Smooth muscle cell (in vitro differentiated cells): Measurements from ENCODE around the gene CLHC1. TPM values are rescaled to one million over a fixed set of nuclear protein-coding genes. Genes with fewer than 3 reads are reported as not detected.

Source experiments
- DNase-seq: peaks from one replicate; lab custom pipeline; 2025; ENCODE audit not compliant: unreplicated experiment; lab: John Stamatoyannopoulos, UW
- H2AFZ ChIP-seq: fragments of 200-600 bp; sonication (generic); 2 replicates; pipeline ENCODE4 v1.6.0; 2016; ENCODE audit warnings: antibody characterized with exemption, low read depth, mild to moderate bottlenecking
- H3F3A ChIP-seq: fragments of 200-600 bp; sonication (generic); 2 replicates; pipeline ENCODE4 v1.6.0; 2017; ENCODE audit warnings: antibody characterized with exemption, low read depth
- H3K27ac ChIP-seq: fragments of 200-600 bp; sonication (generic); 2 replicates; pipeline ENCODE4 v1.5.1; 2016; ENCODE audit warnings: low read depth, mild to moderate bottlenecking
- H3K27me3 ChIP-seq: fragments of 200-600 bp; sonication (generic); 2 replicates; pipeline ENCODE4 v1.6.1; 2016; ENCODE audit warnings: low read depth, mild to moderate bottlenecking
- H3K36me3 ChIP-seq: fragments of 200-600 bp; sonication (generic); 2 replicates; pipeline ENCODE4 v1.5.1; 2016; ENCODE audit warnings: low read depth
- H3K4me1 ChIP-seq: fragments of 200-600 bp; sonication (generic); 2 replicates; pipeline ENCODE4 v1.5.1; 2016; ENCODE audit warnings: low read depth
- H3K4me2 ChIP-seq: fragments of 200-600 bp; sonication (generic); 2 replicates; pipeline ENCODE4 v1.6.0; 2016; ENCODE audit warnings: mild to moderate bottlenecking
- H3K4me3 ChIP-seq: fragments of 200-600 bp; sonication (generic); 2 replicates; pipeline ENCODE4 v1.5.1; 2016; ENCODE audit warnings: mild to moderate bottlenecking
- H3K79me2 ChIP-seq: fragments of 200-600 bp; sonication (generic); 2 replicates; pipeline ENCODE4 v1.6.0; 2016; ENCODE audit warnings: low read depth, mild to moderate bottlenecking
- H3K9ac ChIP-seq: fragments of 200-600 bp; sonication (generic); 2 replicates; pipeline ENCODE4 v1.6.0; 2016; ENCODE audit warnings: low read depth
- H3K9me3 ChIP-seq: fragments of 200-600 bp; sonication (generic); replicated peaks from 2 replicates; pipeline ENCODE4 v1.5.1; 2016; ENCODE audit warnings: low read depth
- H4K20me1 ChIP-seq: fragments of 200-600 bp; sonication (generic); 2 replicates; pipeline ENCODE4 v1.6.0; 2016; ENCODE audit warnings: low read depth
- WGBS: methylation state at CpG from one replicate; pipeline ENCODE4 v1.1.7; 2016; ENCODE audit warnings: low lambda C conversion rate; 5-methylcytosine and 5-hydroxymethylcytosine counted together
- polyA plus RNA-seq: library from polyadenylated mRNA; unstranded; fragments of >200 nt; fragmentation: Nextera tagmentation; extraction: Ambion mirVana; gene quantifications from 2 replicates; pipeline ENCODE4 v1.2.1, GENCODE V29; 2016
- total RNA-seq: library from RNA; depleted of rRNA; stranded (reverse); fragments of >200 nt; gene quantifications from 2 replicates; pipeline ENCODE4 v1.2.3, GENCODE V29; 2014
- TF ChIP-seq, protein P1 (sequence below): fragments of 200-600 bp; sonication (generic); IDR thresholded peaks from 2 replicates; pipeline ENCODE4 v1.5.1; 2017; ENCODE audit warnings: borderline replicate concordance, mild to moderate bottlenecking, antibody characterized with exemption; ENCODE audit not compliant: insufficient read depth, poor library complexity, severe bottlenecking

The CLHC1 gene
- total and polyA plus RNA-seq, 2 experiments from 2014 or later: 10.0 to 14.4 TPM

DNA sequence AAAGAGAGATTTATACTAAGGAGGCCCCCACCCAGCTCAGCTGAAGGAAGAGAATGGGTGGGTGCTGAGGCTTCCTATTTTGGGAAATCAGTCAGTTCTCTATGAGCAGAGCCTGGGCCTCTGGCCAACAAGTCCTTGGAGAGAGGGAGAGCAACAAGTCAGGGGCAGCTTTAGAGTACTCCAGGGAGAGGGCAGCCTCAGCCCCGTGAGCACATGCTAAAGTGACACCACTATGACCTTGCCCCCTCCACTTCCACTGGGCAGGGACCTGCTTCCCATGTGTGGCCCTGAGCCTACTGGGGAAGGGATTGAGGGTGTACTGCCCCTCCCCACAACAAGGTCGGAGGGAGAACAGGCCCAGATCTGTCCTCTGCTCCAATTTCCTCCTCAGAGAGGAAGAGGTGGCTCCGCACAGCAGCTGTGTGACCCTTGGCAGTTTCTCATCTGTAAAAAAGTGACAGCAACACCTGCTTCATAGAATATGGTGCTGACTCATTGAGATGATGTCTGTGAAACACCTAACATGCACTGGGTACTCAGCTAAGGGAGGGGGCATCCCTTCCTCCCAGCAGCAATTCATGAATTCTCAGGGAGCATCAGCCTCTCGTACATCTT lies 72.9 kb downstream of the CLHC1 start:
- peaks cover 18% of the 10 kb centered on the region for H4K20me1 ChIP-seq
- H3K9ac ChIP-seq: no peak overlapping the region
- no peak for DNase-seq
- TF ChIP-seq, protein P1, sequence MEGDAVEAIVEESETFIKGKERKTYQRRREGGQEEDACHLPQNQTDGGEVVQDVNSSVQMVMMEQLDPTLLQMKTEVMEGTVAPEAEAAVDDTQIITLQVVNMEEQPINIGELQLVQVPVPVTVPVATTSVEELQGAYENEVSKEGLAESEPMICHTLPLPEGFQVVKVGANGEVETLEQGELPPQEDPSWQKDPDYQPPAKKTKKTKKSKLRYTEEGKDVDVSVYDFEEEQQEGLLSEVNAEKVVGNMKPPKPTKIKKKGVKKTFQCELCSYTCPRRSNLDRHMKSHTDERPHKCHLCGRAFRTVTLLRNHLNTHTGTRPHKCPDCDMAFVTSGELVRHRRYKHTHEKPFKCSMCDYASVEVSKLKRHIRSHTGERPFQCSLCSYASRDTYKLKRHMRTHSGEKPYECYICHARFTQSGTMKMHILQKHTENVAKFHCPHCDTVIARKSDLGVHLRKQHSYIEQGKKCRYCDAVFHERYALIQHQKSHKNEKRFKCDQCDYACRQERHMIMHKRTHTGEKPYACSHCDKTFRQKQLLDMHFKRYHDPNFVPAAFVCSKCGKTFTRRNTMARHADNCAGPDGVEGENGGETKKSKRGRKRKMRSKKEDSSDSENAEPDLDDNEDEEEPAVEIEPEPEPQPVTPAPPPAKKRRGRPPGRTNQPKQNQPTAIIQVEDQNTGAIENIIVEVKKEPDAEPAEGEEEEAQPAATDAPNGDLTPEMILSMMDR: no peak
- peaks cover 44% of the 10 kb centered on the region for H3F3A ChIP-seq
- no peaks in the 10 kb centered on the region for H3K79me2 ChIP-seq
- no peaks in the 10 kb centered on the region for H3K36me3 ChIP-seq
- no peak overlapping the region for H2AFZ ChIP-seq
- no peak overlapping the region for H3K4me3 ChIP-seq
- H3K4me1 ChIP-seq: peaks cover 44% of the 10 kb centered on the region
- no peaks in the 10 kb centered on the region for H3K27me3 ChIP-seq
- no peak overlapping the region for H3K4me2 ChIP-seq
- no peak overlapping the region for H3K27ac ChIP-seq
- WGBS: 89% methylated on average over 4 of the region's 4 CpGs
- H3K9me3 ChIP-seq: no peaks in the 10 kb centered on the region

DNA sequence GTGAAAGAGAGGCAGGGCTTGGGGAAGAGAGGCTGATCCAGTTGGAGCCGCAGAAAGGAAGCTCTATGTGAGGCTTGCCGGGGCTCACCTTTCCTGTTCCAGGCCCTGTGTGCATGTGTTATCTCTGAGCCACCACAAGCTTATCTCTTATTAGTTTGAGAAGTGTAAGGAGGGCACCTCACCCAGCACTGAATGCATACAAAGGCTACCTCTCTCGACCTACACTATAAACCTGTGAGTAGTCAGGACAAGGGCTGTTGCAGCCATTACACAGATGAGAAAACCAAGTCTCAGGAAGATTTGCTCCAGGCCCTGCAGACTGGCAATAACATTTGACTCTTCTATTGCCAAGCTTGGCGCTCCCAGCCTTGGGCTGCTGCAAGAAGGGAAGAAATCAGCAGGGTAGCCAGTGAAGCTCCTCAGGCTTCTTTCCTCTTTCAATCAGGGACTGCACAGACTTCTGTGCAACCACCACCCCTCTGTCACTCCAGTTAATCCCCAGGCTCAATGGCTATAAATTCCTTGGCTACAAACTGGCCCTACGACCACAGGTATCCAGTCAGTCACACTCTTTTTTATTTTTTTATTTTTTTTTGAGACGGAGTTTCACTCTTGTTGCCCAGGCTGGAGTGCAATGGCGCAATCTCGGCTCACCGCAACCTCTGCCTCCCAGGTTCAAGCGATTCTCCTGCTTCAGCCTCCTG lies 73.8 kb downstream of the CLHC1 start:
- no peak for DNase-seq
- Histone ChIP-seq H3F3A (peaks cover 42% of the 10 kb centered on the region), H3K27me3 (no peaks in the 10 kb centered on the region), H3K9me3 (no peaks in the 10 kb centered on the region), H3K4me2 (peak overlapping the region; percentile 41), H2AFZ (no peak overlapping the region), H3K9ac (no peak overlapping the region), H3K4me3 (no peak overlapping the region), H3K27ac (peak overlapping the region; percentile 22), H3K36me3 (no peaks in the 10 kb centered on the region), H3K4me1 (peaks cover 46% of the 10 kb centered on the region), H3K79me2 (no peaks in the 10 kb centered on the region), H4K20me1 (peaks cover 18% of the 10 kb centered on the region)
- WGBS: 72% methylated on average over 10 of the region's 10 CpGs
- TF ChIP-seq, protein P1: no peak

GRCh38 chr2:55157474-55157884 lies 74.6 kb downstream of the CLHC1 start:
- peak overlapping the region; percentile 5 for H3K9ac ChIP-seq
- H3K79me2 ChIP-seq: no peaks in the 10 kb centered on the region
- no peaks in the 10 kb centered on the region for H3K27me3 ChIP-seq
- DNase-seq: no peak
- TF ChIP-seq, protein P1: no peak
- H3K36me3 ChIP-seq: no peaks in the 10 kb centered on the region
- H3K4me3 ChIP-seq: no peak overlapping the region
- H2AFZ ChIP-seq: no peak overlapping the region
- no peaks in the 10 kb centered on the region for H3K9me3 ChIP-seq
- peak overlapping the region; percentile 22 for H3K27ac ChIP-seq
- peak overlapping the region; percentile 41 for H3K4me2 ChIP-seq
- H3K4me1 ChIP-seq: peaks cover 43% of the 10 kb centered on the region
- H4K20me1 ChIP-seq: peaks cover 18% of the 10 kb centered on the region
- H3F3A ChIP-seq: peaks cover 38% of the 10 kb centered on the region
- 15% methylated on average over 2 of the region's 2 CpGs for WGBS

- no peak overlapping the region for H3K4me3 ChIP-seq
- peak overlapping the region; percentile 74 for H3K27ac ChIP-seq
- no peaks in the 10 kb centered on the region for H3K9me3 ChIP-seq
- TF ChIP-seq, protein P1: no peak
- no peak for DNase-seq
- WGBS: 73% methylated on average over 2 of the region's 2 CpGs
- H3K4me2 ChIP-seq: peak overlapping the region; percentile 57
- no peaks in the 10 kb centered on the region for H3K36me3 ChIP-seq
- H3K4me1 ChIP-seq: peaks cover 40% of the 10 kb centered on the region
- no peak overlapping the region for H2AFZ ChIP-seq
- peaks cover 38% of the 10 kb centered on the region for H3F3A ChIP-seq
- no peak overlapping the region for H3K9ac ChIP-seq
- peaks cover 18% of the 10 kb centered on the region for H4K20me1 ChIP-seq
- H3K79me2 ChIP-seq: no peaks in the 10 kb centered on the region
- no peaks in the 10 kb centered on the region for H3K27me3 ChIP-seq
Observed at GRCh38 chr2:55156984-55157383, 75.1 kb downstream of the CLHC1 start.
